ENCODE measurements around the gene BRIP1.
"Not testable (repeated sequence)": the region's sequence is repeated elsewhere in the genome, so short reads cannot be mapped to it uniquely, and the experiment has no call there.

The BRIP1 gene

GRCh38 chr17:61826866-61827265, 36.5 kb downstream of the BRIP1 start:
- not testable (repeated sequence) for DNase-seq

GRCh38 chr17:61826198-61826597, 37.1 kb downstream of the BRIP1 start:
- not testable (repeated sequence) for DNase-seq

- DNase-seq: no peak
Measured at GRCh38 chr17:61825448-61826137, 37.7 kb downstream of the BRIP1 start.

- no peak for DNase-seq
Measured at GRCh38 chr17:61822326-61823285, 40.7 kb downstream of the BRIP1 start.

GRCh38 chr17:61821655-61822054, 41.7 kb downstream of the BRIP1 start:
- no peak for DNase-seq

- DNase-seq: not testable (repeated sequence)
Measured at GRCh38 chr17:61819265-61819664, 44.1 kb downstream of the BRIP1 start.

- DNase-seq: no peak
Measured at GRCh38 chr17:61818225-61818624, 45.1 kb downstream of the BRIP1 start.

GRCh38 chr17:61817452-61817851, 45.9 kb downstream of the BRIP1 start:
- no peak for DNase-seq

- no peak for DNase-seq
Measured at GRCh38 chr17:61816538-61816937, 46.8 kb downstream of the BRIP1 start.

GRCh38 chr17:61815863-61816503, 47.3 kb downstream of the BRIP1 start:
- no peak for DNase-seq

GRCh38 chr17:61814485-61814884, 48.8 kb downstream of the BRIP1 start:
- DNase-seq: no peak

GRCh38 chr17:61813211-61813610, 50.1 kb downstream of the BRIP1 start:
- no peak for DNase-seq

- no peak for DNase-seq
Measured at GRCh38 chr17:61812747-61813146, 50.6 kb downstream of the BRIP1 start.

GRCh38 chr17:61809816-61810392, 53.4 kb downstream of the BRIP1 start:
- no peak for DNase-seq

- DNase-seq: no peak
Measured at GRCh38 chr17:61808442-61808841, 54.9 kb downstream of the BRIP1 start.

GRCh38 chr17:61806936-61807335, 56.4 kb downstream of the BRIP1 start:
- no peak for DNase-seq

GRCh38 chr17:61806081-61806828, 57.1 kb downstream of the BRIP1 start:
- DNase-seq: no peak

- DNase-seq: no peak
Measured at GRCh38 chr17:61805399-61805798, 57.9 kb downstream of the BRIP1 start.

- DNase-seq: no peak
Measured at GRCh38 chr17:61803796-61804195, 59.5 kb downstream of the BRIP1 start.

GRCh38 chr17:61803216-61803615, 60.1 kb downstream of the BRIP1 start:
- no peak for DNase-seq

- DNase-seq: no peak
Measured at GRCh38 chr17:61799812-61800484, 63.4 kb downstream of the BRIP1 start.

- DNase-seq: no peak
Measured at GRCh38 chr17:61797283-61797682, 66.0 kb downstream of the BRIP1 start.

Measured in NCI-H1694 treated with DMSO at 0.1 percent for 48 hours (cell line).